D721Med (cell line): ENCODE results near the gene OR1I1.
A peak's percentile ranks its signal among the peaks of the same experiment; 100 is the strongest.

ENCODE experiments used
- DNase-seq: peaks from one replicate; pipeline ENCODE4 v3.0.0; 2011; ENCODE audit warnings: low spot score; ENCODE audit not compliant: insufficient read length
- FAIRE-seq: peaks from 2 replicates; lab custom pipeline; 2011; peaks lifted over from hg19 to GRCh38; lab: Jason Lieb, UNC
- TF ChIP-seq, protein P1 (sequence below): IDR thresholded peaks from 2 replicates; pipeline ENCODE4 v1.5.1; 2012; ENCODE audit warnings: mild to moderate bottlenecking, control low read depth; ENCODE audit not compliant: insufficient read depth; ENCODE audit errors: missing control alignments

Gene OR1I1

DNA sequence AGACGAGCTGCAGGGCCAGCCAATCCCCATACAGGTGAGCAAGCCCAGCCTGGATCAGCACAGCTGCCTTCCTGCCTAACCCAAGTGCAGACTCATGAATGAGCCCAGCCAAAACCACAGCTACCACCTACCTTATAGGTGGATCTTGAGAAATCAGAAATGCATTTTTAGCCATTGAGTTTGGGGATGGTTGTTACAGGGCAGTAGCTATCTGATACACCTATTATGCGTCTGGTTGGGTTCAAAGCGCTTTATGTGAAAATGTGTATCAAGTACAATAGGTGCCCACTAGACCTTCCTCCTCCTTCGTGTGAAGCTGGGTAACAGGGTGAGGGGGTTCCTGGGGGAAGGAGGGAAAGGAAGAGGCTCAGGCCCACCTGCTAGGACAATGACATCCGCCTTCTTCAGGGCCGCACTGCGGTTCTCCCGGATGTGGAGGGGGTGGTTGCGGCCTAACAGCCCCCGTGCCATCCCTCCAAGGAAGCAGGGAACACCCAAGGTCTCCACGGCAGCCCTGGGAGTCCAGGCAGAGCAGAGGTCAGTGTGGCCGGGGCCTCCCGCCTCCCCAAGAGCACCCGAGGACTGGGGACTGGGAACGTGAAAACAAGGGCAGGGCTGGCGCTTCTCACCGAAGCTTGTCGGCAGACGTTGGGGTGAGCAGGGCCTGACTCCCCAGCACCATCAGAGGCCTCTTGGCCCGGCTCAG, 36.9 kb downstream of the OR1I1 start:
- FAIRE-seq (no peak), DNase-seq (no peak)
- TF ChIP-seq, protein P1, sequence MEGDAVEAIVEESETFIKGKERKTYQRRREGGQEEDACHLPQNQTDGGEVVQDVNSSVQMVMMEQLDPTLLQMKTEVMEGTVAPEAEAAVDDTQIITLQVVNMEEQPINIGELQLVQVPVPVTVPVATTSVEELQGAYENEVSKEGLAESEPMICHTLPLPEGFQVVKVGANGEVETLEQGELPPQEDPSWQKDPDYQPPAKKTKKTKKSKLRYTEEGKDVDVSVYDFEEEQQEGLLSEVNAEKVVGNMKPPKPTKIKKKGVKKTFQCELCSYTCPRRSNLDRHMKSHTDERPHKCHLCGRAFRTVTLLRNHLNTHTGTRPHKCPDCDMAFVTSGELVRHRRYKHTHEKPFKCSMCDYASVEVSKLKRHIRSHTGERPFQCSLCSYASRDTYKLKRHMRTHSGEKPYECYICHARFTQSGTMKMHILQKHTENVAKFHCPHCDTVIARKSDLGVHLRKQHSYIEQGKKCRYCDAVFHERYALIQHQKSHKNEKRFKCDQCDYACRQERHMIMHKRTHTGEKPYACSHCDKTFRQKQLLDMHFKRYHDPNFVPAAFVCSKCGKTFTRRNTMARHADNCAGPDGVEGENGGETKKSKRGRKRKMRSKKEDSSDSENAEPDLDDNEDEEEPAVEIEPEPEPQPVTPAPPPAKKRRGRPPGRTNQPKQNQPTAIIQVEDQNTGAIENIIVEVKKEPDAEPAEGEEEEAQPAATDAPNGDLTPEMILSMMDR: no peak

DNA sequence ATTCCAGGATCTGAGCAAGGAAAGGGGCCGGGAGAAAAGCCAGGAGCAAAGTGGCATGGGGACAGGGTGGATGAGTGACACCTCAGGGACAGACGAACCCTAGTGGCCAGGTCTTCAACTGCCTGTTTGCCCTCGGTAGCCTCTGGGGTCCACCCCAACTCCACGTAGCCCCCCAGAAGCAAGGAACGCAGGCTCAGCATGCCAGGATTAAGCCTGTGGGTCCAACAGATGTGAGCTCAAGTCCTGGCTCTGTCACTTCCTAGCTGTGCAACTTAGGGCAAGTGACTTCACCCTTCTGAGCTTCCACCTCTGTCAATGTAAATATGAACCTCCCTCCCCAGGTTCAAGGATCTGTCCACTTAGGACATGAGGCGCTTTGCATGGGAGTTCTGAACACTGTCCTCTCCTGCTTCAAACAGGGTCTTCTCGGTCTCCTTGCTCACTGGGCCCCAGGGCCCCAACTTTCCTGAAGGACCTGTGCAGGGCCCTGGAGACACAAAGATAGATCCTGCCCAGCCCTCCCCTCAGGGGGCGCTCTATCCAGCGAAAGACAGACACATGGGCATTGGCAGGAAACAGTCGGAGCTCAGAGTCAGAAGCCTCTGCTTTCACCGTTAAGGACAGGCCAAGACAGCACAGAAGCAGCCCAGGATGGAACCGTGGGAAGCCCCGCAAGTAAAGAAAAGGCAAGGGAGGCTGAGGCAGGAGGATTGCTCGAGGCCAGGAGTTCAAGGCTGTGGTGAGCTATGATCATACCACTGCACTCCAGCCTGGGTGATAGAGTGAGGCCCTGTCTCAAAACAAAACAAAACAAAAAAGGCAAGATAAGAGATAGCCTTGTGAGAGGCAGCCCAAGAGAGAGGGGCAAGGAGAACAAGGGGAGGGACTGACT, 38.4 kb downstream of the OR1I1 start:
- no peak for FAIRE-seq
- TF ChIP-seq, protein P1: no peak
- no peak for DNase-seq

DNA sequence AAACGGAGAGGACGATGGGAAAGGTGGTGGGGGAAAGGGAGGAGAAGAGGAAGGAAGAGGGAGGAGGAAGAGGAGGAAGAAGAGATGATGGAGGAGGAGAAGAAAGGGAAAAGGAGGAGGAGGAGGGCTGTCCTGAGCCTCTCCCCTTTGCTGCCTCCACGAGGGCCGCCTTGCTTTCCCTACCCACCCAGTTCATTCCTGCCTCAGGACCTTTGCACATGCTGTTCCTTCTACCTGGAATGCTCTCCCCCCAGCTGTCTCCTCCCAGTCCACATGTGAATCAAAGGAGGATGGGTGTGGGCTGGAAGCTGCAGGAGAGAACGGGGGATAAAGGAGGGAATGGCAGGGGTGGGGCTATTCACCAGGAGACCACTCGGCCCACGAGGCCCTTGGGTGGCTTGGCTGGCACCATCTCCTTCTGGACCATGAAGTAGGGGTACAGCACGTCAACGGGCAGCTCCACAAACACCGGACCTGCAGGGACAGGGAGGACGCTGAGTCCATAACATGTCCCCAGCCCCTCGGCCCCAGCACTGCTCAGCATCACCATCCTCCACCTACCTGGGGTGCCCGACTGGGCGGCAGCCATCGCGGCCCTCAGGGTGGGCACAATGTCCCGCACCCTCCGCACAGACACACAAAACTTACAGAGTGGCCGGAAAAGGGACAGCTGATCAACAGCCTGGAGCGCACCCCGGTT, 40.5 kb downstream of the OR1I1 start:
- no peak for DNase-seq
- TF ChIP-seq, protein P1: no peak
- FAIRE-seq: no peak

DNA sequence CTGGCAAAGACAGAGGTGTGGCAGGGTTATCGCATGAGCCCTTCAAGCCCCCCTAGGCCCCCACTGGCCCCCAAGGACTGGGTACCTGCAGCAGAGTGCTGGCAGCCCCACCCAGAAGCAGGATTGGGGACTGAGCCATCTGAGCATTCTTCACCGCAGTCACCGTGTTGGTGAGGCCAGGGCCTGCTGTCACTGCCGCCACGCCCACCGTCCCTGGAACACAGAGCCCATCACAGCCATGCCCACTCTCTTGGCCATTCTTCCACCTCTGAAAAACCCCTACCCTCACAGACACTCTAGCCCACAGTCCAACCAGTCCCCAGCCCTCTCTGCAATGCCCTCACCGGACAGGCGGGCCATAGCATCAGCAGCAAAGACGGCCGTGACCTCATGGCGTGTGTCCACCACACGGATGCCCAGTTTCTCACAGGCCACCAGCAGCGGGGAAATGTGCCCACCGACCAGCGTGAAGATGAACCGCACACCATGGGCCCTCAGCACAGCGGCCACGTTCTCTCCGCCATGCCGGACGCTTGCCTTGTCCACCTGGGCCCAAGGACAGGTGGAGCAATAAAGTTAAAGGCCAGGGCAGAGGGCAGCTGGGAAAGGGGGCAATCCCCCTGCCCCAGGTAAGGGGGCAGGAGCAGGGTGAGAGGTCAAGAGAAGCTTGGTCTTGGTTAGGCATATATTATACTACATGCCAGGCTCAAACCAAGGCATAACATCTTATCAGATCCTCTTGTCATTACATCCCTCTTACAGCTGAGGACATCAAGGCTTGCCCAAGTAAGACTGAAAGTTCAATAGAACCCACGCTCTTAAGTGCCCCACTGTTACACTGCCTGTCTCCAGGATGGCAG, 41.2 kb downstream of the OR1I1 start:
- FAIRE-seq: no peak
- DNase-seq: no peak
- TF ChIP-seq, protein P1: no peak

DNA sequence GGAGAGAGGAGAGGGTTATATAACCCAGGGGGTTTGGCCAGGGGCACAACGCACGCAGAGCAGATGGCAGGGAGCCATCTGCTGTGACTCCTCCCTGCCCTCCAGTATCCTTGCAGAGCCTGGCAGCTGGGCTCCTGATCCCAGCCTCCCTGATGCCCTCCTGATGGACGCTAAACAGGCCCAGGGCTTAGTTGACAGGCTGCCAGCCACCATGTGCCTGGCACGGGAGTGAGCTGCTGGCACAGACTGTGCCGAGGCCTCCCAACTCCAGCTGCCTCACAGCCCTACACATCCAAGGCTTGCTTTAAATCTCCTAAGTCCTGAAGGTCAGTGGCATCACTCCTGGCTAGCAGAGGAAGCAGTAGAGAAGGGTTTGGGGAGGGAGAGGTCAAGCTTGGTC, 41.9 kb downstream of the OR1I1 start:
- DNase-seq: no peak
- FAIRE-seq: no peak
- TF ChIP-seq, protein P1: no peak

DNA sequence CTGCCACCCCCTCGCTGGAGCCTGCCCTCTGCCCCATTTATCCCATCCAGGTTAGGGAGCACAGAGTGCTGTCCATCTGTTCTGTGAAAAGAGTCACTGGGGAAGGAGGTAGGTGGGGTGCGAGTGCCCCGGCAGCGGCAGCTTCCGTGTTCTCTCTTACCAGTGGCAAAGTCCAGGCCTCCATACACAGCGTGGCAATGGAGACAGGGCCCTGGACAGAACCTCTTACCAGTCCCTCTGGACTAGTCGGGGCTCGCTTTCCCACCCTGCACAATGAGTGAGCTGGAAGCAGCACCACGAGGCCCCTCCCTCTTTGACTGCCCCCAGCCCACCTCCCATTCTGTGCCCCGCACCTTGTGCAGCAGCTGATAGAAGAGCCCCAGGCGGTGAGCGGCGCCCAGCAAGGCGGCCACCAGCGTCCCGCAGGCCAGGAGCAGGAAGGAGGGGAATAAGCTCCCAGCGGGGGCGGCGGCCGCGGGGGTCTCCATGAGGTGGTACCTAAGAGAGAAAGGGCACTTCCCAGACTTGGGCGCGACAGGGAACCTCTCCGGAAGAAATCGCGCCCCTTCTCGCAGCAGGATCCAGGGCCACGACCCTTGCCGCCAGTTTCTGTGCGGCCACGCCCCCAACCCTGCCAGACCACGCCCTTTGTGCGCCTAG, 42.7 kb downstream of the OR1I1 start:
- FAIRE-seq (no peak), DNase-seq (peak; percentile 74)
- TF ChIP-seq, protein P1: no peak
